HG03064 (cell line): ENCODE results near the gene TECPR2.

Experiments used
- ATAC-seq: cut with Tn5 transposase; IDR thresholded peaks from one replicate; pipeline ENCODE4 v1.9.1; 2021; ENCODE audit warnings: low read depth; ENCODE audit not compliant: unreplicated experiment

The TECPR2 gene

DNA sequence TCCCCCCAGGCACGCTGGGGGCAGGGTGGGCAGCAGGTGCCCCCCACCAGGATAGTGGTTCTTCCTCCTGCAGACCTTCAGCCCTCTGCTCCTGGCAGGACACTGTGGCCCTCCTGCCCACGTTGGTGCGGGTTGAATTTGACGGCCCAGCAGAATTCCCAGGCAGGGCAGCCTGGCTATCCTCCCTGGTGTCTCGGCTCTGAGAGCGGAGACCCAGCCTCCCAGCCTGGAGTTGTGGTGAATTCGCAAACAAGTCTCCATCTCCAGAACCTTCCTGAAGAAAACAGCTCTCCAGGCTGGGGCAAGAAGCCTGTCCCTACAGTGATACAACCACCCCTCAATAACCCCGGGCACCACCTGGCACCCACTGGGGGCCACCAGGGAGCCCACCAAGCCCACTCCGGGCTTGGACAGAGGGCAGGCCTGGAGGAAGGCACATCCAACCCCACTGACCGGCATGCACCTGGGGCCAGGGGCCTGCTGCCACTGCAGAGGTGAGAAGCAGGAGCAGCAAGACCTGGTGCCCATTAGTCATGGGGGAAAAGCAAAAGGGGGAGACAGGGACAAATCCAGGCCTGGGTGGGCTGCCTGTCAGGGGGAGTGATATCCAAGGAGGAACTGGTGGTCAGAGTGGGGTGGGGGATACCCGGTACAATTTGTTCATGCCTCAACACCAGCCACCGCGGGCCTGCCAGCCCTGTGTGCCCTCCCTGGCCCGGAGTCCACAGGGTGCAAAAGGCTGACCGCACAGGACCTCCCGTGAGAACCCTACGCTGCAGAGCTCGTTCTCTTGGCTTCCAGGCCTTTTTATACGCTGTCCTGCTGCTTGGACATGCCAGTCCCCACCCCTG, 143.3 kb downstream of the TECPR2 start:
- ATAC-seq, result no peak

DNA sequence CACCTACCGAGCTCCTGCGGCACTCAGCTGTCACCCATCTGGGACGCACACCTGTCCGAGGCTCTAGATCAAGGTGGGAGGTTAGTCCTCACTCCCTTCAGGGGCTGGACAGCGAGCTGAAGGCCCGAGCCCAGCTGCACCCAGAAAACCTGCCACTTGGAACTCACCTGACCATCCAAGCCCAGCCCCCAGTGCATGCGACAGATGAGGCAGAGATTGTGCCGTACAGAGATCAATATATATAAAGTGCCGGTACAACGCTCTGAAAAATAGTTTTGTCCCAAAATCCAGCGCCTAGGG, 143.8 kb downstream of the TECPR2 start:
- no peak for ATAC-seq

GRCh38 chr14:102507081-102507856, 144.5 kb downstream of the TECPR2 start:
- ATAC-seq, result no peak

DNA sequence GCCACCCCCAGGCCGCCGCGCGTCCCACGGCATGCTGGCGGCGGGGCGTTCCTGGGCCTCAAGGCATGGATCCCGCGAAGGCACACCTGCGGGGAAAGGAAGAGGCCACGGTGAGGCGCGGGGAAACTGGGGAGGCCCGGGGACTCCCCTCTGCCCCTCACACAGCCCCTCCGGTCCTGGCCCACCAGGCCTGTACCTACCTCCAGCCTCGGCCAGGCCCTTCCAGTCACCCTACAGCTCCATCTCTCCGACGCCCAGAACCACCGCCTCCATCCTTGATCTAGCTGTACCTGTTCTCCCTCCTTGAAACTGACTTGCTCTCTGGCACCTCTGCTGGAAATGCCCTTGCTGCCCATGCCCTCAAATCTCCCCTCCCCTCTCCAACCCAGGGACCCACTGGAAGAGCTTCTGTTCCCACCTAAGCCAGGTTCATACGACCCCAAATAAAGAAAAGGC, 145.1 kb downstream of the TECPR2 start:
- no peak for ATAC-seq

- ATAC-seq, result no peak
Observed at GRCh38 chr14:102508410-102508773, 145.7 kb downstream of the TECPR2 start.

- ATAC-seq, result peak; percentile 14
Observed at GRCh38 chr14:102508774-102509745, 146.3 kb downstream of the TECPR2 start.

DNA sequence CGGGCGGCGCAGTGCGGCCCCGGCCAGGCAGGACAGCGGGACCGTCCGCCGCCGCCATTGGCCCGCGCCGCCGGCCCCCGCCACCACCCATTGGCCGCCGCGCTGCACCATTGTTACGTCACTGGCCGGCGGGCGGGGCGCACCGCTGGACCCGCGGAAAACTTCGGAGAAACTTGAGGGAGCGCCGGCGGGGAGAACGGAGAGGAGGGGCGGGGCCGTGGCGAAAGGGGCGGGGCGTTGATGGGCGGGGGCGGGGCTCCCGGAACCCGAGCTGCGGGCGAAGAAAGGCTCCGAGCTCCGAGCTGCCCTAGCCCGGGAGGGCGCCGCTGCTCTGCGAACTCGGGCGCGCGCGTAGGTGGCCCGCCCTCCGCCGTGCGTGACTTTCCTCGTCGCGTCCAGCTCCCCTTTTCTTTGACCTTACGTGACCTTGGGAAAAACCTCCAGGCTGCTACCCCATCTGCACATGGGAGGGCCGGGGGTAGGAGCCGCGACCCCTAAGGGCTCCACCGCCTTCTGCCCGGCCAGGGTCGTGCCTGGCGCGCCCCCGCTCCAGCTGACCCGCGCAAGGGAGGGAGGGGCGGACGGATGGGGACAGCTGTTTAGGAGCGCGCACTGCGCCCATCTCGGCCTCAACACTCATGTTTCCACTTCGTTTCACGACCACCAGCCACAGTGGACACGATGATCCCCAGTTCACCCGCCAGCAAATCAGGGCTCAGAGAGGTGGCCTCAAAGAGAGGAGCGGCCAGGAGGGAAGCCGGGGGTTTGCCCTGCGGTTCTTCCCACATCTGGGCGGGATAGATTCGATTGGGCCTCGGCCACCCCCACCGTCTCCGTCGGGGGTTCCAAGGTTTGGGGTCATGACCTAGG, 147.2 kb downstream of the TECPR2 start, which contains the start of gene ANKRD9:
Gene ANKRD9 (minus strand): TSS at position 31 of the 870 bp plus-strand sequence. CDS start 1,887 bp downstream, outside the sequence.
- ATAC-seq, result peak; percentile 58

DNA sequence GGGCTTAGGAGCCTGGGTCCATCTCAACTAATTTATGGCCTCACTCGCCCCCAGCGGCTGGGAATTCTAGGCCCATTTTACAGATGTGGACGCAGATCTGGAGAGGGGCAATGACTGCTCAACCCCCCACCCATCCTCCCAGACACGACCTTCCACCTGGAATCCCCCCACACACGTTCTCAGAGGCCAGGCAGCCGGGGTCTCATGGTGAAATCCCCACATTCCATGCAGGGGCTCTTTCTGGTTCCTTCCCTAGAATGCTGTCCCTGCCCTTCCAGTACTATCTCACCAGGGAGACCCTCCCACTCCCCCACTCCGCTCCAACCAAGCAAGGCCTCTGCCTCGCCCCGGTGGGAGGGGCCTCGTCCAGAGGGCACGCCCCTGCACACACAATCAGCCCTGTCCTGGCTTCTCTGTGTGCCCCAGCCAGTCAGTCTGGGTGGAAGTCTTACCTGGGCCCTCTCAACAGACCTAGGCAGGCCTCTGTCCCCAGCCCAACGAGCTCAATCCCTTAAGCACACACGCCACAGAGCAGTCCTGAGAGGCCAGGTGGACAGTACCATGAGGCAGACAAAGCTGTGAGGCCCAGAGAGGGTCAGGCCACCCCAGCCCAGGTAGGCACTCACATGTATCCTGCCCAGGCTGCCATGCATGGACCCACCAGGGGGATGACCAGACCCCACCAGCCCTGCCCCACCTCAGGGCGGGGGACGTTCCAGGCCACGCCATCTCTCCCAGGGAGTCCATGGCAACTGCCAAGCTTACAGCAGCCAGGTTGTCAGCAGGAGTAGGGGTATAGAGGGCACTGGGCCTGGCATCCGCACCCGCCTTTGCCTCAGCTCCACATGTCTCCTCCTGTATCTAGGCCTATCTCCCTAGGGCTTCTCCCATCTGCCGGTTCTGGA, 148.1 kb downstream of the TECPR2 start:
- ATAC-seq, result no peak

- no peak for ATAC-seq
Observed at GRCh38 chr14:102511538-102511937, 148.8 kb downstream of the TECPR2 start.

DNA sequence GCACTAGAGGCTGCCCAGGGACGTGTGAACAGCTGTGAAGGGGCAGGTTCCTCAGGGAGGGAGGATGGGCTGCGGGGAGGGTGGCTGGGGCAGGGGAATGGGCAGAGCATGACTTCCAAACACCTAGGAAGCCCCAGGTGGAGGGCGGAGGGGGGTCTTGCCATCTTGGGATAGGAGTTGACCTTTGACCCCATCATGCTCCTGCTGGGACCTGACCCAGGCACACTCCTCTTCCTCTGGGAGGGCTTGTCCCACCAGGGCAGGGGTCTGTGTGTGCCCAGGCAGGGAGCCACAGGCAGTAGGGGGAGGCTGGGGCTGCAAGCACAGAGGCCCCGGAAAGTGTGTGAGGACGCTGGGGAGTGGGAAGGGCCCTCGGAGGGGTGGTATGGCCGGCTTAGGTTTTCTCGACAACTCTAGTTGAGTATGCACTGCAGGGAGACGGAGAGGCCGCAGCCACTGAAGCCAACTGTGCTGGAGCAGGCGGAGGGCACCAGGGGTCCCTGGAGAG, 150.1 kb downstream of the TECPR2 start:
- ATAC-seq, result no peak

GRCh38 chr14:102513899-102514772, 151.4 kb downstream of the TECPR2 start:
- no peak for ATAC-seq

- ATAC-seq, result no peak
Observed at GRCh38 chr14:102514987-102515733, 152.4 kb downstream of the TECPR2 start.

DNA sequence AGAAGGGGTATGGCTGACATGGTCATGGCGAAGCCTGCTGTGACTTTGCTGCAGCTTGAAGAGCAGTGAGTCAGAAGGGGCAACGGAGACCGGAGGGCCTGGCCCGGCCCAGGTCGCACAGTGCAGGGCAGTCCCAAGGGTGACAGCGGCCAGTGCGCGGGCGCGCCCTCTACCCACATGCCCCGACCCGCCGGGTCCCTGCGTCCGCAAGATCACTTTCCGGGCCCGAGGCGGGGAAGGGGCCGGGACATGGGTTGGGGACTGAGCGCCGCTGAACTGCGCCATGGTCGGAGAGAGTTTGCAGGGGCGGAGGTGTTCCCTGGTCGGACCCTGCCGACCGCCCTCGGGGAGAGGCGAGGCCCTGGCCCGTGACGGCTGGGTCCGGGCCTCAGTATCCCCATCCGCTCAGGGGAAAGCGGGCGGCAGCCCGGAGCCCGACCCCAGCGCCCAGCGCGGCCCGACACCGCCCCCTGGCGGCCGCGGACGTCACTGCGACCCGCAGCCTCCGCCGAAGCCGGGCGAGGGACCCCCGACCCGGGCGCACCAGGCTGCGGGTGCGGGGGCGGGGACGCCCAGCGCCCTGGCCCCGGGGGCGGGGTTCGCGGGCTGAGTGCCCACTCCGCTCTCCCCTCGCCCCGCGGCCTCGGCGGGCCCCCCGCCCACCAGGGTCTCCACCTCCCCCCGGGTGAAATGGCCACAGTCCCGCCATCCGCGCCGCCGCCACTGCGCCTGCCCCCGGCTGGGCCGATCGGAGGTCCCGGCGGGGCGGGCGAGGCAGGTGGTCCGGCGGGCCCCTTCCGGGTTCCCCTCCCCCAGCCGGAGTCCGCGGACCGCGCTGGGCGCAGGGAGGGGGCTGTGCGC, 154.0 kb downstream of the TECPR2 start:
- no peak for ATAC-seq

- no peak for ATAC-seq
Observed at GRCh38 chr14:102517392-102518062, 154.8 kb downstream of the TECPR2 start.

- no peak for ATAC-seq
Observed at GRCh38 chr14:102518063-102518648, 155.4 kb downstream of the TECPR2 start.
